ENCODE data around the gene PIGA.

PIGA gene, protein sequence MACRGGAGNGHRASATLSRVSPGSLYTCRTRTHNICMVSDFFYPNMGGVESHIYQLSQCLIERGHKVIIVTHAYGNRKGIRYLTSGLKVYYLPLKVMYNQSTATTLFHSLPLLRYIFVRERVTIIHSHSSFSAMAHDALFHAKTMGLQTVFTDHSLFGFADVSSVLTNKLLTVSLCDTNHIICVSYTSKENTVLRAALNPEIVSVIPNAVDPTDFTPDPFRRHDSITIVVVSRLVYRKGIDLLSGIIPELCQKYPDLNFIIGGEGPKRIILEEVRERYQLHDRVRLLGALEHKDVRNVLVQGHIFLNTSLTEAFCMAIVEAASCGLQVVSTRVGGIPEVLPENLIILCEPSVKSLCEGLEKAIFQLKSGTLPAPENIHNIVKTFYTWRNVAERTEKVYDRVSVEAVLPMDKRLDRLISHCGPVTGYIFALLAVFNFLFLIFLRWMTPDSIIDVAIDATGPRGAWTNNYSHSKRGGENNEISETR

DNA sequence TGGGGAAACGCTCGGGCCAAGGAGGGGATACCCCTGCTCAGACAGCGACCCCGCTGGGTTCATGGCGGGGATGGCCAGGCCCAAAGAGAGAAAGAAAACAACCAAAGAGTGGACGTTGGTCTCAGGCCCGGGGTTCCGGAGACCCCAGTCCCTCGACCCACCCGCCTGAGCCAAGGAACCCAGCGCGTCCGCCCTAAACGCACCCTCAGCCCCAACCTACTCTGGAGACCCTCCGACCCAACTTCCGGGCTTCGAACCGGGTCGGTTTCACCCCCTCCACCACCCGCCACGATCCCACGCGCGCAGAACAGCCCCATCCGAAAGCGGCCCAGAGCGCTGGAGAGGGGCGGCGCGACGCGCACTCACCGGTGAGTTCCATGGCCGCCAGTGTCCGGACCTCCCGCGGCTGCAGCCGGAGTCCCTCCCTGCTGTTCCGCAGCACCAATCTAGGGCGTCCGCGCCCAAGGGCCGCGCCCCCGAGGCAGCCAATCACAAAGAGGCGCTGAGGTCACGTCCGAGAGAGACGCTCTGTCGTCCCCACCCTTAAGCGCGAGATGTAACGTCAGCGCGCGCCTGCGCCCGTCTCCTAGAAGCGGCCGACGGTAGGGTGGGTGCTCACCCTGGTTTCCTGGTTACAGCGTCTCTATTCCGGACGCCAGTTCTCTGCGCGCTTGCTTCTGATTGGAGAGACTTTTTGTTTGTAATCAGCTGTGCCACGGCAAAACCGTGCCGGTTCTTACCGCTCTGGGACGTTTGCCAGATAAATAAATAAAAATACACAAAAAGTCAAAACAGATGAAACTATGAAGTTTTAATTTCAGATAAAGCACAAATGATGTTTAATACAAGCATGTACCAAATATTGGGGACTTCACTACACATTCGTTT is at the start of gene PIGA:
Gene PIGA (minus strand): TSS at position 389 of the 888 bp plus-strand sequence. CDS start 3,593 bp downstream, outside the sequence.
- DNase-seq (ENCODE audit: low read depth, low spot score) = peak; percentile 73

DNA sequence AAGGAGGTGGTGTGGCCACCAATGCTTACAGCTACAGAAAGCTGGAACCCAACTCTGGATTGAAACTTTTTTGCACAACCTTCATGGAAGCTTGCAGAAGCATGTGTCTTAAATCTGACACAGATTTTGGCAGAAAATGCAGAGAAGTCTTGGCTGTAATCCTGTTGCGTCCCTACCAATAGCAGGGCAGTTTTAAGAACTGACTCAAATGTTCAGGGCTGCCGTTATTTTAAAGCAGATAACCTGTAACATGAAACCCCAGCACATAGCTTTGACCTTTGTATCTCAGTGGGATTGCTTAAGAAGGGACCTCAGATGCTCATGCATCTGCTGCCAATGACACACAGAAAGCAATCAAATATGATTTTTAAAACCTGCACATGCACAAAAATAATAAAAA is 49.0 kb upstream of the PIGA start, which contains the start of gene VEGFD:
Gene VEGFD (minus strand): TSS at position 110 of the 400 bp plus-strand sequence. CDS start 467 bp downstream, outside the sequence.
- DNase-seq (ENCODE audit: low read depth, low spot score) = no peak

DNA sequence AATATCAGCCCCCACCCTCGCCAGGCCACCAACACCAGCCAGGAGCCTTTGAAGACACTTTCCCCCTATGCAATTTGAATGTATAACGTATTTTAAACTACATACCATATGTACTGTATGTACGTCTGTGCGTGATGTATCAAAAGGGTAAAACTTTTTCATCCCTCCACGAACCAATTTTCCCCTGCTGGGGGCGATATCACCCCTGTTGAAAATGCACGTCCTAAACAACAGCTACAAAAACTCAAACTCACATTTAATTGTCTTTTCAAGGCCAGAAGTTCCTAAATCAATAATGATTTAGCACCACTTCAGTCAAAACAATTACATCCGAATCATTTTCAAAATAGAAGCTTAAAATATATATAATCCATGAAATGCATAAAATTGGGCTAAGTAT is 47.5 kb upstream of the PIGA start:
- DNase-seq (ENCODE audit: low read depth, low spot score) = no peak

DNA sequence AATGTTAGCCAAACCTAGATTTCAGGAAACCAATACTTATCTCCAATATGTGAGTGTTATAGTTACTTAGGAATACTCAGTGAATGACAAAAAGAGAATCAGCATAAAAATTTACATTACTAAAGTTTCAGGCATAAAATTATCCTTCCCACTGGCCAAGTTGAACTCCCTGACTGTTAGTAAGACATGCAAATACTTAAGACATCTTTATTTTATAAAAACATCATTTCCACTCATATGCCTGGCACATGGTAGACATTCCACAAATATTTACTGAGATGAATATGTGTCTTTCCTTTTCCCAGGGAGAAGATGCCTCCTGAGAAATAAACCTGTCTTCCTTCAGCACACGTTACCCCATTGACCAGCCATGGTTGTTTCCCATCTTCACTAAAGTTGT is 41.6 kb upstream of the PIGA start:
- no peak for DNase-seq (ENCODE audit: low read depth, low spot score)

DNA sequence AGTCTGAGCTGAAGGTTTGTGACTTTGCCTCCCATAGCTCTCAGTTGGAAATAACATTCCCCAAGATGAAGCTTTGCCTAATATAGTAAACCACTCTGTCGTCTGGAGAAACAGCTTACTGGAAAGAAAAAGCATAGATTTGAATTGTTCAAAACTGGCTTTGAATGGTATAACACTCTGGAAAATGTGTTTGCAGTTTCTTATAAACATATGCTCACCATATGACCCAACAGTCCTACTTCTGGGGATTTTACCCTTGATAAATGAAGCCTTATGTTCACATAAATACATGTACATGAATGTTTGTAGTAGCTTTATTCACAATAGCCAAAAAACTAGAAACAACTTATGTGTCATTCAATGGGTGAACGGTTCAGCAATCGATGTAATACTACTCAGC is 38.7 kb upstream of the PIGA start:
- DNase-seq (ENCODE audit: low read depth, low spot score) = no peak

DNA sequence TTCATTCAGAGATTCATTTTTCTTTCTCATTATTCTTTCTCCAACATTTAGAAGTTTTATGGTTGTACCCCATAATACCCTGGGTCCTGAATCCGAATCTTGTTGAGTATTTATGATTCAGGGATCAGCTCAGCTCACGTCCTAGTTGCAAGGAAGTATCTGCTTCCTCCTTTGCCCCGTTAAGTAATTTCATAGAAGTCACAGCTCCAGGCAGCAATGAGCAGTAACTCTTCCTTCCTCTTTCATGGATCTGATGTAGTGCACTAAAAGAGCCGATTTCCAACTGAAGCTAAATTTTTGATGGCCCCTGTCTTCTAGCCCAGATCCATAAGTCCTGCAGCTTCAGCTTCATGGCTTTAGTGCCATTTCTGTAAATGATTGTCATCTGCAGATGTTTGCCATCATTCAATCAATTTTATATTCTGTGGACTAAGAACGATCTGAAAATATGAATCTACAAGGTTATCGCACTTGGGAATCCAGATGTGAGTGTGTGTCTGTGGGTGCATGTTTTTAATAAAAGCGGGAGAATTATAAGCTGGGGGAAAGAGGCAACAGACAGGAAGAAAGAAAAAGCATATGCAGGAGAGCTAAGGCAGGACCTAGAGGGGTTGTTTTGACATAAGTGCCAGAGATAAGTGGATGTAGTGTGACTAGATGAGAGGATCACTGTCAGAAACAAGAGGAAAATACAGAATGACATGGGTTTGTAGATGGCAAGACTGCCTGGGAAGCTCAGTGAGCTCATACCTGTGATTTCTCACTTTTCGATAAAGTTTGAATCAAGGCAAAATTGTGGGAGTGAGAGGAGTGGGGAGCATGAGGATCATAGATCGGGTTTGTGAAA is 31.4 kb upstream of the PIGA start:
- no peak for DNase-seq (ENCODE audit: low read depth, low spot score)

DNA sequence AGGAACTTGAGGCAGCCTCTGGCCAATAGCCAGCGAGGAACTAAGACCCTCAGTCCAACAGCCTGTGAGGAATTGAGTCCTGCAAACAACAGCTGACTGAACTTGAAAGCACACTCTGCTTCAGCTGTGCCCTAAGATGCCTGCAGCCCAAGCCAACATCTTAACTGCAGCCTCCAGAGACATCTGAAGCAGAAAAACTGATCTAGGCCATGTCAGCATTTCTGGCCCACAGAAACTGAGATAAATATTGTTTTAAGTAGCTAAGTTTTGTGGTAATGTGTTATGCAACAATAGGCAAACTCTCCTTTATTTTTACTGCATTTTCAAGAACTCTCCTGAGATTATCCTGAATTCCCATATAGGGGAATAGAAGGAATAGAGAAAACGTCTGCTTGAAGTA is 24.4 kb upstream of the PIGA start:
- no peak for DNase-seq (ENCODE audit: low read depth, low spot score)

DNA sequence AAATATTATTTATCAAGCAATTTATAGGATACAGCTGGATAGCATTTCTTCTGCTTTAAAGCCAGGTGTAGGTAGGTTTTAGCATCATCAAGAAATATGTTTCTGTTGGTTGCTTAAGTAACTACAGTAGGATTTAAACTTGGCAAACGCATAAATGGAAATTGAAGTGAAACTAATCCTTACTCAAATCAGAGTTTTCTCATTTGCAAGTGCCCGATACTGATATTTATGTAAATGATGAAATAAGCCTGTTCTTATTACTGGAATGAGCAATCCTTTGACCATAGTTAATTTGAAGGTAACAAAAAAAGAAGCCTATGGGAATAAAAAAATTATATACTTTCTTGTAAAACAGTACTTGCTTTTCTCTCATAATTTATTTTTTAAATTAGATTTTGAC is 23.2 kb upstream of the PIGA start:
- DNase-seq (ENCODE audit: low read depth, low spot score) = no peak

DNA sequence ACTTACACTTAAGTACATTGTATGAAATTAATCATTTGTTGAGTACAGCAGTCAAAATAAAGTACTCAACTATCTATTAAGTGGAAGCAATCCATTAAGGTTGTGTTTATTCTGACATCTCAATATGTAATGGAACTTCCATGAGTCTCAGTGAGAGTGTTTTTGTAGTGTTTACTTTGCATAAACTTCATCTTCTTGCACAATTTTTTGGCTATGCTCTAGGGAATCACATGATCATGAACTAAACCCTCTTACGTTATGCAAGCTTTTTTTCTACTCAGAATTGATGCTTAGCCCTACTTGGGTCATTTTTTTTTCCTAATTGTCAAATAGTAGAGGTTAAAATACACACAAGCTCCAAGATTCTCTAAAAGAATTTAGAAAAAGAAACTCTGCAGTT is 21.1 kb upstream of the PIGA start:
- DNase-seq (ENCODE audit: low read depth, low spot score) = no peak

DNA sequence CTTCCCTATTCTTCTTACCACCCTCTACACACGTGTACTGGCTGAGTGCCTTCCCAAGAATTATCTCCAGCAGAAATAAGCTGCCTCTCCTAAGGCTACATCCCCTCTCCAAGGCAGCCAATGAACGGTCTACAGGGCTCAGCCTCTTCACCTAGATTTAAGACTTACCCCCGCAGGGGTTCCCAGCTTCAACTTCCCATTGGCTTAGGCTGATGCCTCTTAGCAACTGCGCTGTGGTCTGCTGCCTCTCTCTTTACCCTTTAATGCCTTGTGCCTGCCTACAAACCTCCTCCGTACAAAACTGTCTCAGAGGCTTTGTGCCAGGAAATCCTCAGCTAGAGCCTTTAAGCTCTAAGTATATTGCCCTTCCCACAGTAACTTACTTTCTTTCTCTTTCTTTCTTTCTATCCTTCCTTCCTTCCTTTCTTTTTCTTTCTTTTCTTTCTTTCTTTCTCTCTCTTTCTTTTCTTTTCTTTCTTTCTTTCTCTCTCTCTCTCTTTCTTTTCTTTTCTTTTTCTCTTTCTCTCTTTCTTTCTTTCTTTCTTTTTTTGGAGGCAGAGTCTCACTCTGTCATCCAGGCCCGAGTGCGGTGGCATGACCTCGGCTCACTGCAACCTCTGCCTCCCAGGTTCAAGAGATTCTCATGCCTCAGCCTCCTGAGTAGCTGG is 15.1 kb upstream of the PIGA start:
- DNase-seq (ENCODE audit: low read depth, low spot score) = no peak

DNA sequence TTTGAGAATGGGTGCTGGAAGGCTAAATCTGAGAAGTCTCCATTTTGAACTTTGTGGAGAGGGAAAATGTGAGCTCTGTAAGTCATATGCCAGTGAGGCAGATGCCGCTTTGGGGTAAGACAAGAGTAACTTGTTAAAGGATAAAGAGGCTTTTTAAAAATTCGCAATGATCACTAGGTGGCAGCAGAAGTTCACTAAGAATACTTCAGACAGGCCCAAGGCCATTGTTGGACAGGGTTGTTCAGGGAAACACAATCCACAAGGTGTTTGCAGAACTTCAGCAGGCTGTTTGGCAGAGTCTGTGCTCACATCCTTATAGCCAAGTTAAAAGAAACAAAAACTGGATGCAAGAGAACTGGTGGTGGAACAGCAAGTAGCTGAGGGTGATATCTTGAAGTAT is 13.7 kb upstream of the PIGA start:
- DNase-seq (ENCODE audit: low read depth, low spot score) = no peak

DNA sequence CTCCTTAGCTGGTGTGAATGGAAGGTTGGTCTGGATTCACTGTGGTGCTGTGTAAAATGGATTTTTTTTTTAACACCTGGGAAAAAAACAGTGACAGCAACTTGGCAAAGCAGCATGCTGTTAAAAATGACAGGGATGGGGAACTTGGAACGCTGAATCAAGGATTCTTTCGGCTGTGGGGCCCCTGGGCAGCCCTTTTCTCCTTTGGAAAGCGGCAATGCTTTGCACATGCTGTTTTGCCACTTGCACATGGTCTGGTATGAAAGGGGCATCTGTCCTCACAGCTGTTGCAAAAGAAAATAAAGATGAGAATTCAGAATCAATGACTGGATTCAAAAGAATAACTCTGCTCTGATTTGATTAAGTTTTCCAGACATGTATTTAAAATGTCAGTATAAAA is 10.7 kb upstream of the PIGA start:
- no peak for DNase-seq (ENCODE audit: low read depth, low spot score)

DNA sequence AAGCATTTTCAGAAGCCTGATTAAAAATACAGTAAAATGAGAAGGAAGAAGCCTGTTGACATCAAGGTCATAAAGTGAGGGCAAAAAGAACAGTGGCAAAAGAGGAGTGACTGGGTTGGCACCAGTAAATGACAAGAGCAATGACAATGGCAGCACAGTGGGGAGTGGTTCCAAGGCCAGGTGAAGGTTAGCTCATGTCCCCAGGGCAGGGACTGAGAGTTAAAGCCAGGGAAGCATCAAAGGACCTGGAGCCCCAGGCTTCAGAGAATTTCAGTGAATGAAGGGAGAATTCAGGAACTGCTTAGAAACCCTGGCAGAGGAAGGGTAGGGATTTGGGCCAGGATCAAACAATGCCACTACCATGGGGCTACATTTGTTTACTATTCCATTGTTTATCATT is 8.8 kb upstream of the PIGA start:
- no peak for DNase-seq (ENCODE audit: low read depth, low spot score)

DNA sequence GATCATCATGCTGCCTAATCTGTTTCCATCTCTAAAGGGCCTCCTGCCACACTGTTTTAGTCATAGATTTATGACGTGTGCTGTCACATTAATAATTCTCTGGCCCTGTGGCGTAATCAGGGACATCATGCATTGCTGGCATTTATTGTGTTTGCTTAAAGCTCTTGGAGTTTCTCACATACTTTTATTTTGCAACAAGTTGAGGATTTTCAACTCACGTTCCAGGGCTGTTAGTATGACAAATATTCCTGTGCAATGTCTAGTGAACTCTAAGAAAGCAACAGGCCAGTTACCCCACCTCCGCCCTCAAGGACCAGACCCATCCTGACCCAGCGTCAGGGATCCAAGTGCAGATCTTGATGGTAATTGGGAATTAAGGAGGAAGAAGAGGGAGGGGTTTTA is 7.8 kb upstream of the PIGA start:
- DNase-seq (ENCODE audit: low read depth, low spot score) = no peak

DNA sequence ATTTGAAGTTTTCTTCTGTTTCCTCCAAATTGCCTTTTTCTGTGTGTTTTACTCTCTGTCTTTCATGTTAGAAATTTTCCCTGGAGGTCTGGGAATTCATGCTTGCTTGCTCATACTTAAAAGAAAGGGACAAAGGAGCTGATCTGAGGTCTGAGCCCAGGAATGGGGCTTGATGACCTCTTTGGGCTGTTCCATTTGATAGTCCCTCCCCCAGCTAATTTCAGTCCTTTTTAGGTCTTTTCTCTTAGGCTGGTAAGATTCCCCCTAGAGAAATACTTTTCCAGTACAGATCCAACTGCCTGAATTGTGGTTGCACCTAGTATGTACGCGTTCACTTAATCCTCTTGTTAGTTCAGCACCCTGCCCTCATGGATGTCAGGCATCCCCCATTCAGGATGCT is 5.5 kb upstream of the PIGA start:
- no peak for DNase-seq (ENCODE audit: low read depth, low spot score)

DNA sequence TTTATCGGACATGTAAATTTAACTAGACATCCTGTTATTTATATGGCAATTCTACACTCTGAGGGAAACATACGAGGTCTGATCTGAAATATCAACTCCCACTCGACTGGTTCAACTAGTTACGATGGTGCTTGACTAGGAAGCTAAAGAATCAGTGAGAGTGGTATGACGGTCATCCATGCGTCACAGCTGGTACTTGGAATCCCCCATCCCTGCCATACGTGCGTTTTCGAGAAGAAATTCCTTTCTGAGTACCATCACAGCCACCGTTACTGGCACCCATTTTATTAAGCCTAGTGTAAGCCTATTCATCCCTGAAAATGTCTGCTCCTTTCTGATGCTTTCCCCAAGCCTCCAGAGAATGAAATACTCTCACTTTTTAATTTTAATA is 695 bp upstream of the PIGA start:
- DNase-seq (ENCODE audit: low read depth, low spot score) = no peak

DNA sequence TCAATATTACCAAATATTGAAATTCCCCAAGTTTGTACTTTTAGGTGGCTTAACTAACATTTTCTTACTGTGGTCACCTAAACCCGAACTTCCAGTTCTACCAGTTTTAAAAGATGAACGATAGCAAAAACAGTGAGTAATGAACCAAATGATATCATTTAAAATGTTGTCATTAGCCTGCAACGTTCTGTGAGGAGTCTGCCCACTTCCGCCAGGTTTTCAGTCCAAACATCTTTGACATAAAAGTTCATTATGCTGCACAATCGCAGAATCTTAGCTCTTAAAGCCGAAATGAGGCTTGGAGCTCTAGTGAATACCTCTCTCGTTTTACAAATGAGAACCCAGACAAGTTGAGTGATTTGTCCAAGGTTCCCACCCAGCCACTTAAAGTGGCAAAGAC is 762 bp downstream of the PIGA start:
- DNase-seq (ENCODE audit: low read depth, low spot score) = no peak

DNA sequence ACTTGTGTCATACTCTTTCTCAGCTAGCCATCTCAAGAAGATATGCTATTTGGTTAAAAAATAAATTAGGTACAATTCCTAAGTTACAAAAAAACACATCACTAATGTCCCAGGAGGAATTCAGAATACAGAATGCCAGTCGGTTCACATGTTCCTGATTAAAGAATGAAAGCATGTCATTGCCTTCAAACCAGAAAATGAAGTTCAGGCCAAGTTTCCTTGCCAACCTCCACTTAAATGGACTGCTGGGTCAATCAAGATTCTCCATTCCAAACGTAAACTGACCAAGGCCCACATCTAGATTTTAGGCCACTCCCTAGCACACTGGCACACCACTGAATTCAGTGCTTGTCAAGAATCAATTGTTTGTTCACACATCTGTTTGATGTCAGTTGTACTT is 6.5 kb downstream of the PIGA start:
- no peak for DNase-seq (ENCODE audit: low read depth, low spot score)

DNA sequence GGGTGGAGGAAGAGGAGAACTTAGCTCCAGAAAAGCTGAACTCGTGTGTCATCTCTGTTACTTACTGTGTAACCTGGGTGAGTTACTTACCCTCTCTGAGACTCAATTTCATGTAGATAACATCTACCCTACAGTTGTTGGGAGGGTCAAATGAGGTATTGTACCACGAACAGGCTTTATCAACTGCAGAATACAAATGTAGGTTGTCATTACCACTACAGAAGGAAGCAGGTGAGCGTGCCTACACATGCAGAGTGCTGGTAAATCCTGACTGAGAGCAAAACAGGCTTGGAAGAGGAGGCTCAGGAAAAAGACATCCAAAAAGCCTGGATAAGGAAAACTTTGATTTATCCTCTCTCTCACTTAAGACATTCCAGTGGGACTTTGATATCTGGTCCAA is 7.2 kb downstream of the PIGA start:
- no peak for DNase-seq (ENCODE audit: low read depth, low spot score)

DNA sequence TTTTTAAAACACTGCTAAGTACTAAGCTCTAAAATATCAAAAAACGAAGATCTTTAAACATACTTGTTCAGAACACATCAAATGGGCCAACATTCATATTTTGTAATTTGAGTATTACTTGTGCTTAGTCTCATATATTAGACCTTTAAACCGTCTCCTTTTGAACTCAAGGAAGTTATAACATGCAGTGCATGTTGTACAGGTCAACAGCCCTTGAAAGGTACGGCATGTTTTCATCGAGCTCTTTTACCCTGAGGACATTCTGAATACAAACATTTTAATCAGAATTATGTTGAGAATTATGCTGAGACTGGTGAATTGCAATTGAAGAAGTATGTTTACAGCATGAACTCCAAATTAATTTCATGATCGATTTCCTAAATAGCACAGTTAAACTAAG is 12.9 kb downstream of the PIGA start:
- no peak for DNase-seq (ENCODE audit: low read depth, low spot score)

DNA sequence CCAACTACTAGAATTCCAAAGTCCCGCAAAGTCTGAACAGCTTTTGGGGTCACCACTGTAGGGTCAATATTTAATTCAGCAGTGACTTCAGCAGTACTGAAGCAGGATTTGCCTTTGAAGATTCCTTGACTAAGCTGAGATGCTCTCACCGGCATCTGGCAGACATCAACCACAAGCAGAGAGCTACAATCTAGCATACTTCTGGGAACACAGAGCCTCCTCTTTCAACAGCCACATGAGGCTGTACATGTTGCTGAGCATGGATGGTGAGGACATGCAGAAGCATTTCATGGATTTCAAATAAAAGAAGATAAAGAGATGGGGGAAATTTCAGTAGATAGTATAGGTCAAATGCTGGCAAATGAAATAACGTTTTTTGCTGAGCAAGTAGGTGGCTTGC is 13.3 kb downstream of the PIGA start:
- no peak for DNase-seq (ENCODE audit: low read depth, low spot score)

Data from activated naive CD8-positive, alpha-beta T cell treated with anti-CD3 and anti-CD28 coated beads, Interleukin-2, amount 50 U/mL, for 16 hours (primary cell).